HTERT RPE-1 (cell line): ENCODE data around the gene POLR2F.
"Not testable (repeated sequence)": the region's sequence is repeated elsewhere in the genome, so short reads cannot be mapped to it uniquely, and the experiment has no call there.

ENCODE experiments used
- in situ Hi-C: fragments of 300-500 bp; cut with MboI; formaldehyde crosslinking; loops from 4 replicates; pipeline ENCODE4 v1.14.3; 2020; ENCODE audit warnings: low sequenced_read_pairs

POLR2F gene

DNA sequence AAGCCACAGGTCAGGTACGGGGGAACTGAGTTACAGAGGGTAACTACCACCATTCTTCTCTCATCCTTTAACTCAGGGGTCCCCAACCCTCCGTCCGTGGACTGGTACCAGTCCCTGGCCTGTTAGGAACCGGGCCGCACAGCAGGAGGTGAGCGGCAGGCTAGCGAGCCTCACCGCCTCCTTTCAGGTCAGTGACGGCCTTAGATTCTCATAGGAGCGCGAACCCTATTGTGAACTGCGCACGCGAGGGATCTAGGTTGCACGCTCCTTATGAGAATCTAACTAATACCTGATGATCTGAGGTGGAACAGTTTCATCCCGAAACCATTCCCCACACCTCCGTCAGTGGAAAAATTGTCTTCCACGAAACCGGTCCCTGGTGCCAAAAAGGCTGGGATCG, 870 bp upstream of the POLR2F start:
- in situ Hi-C loops = not testable (repeated sequence)

GRCh38 chr22:37953062-37953436, 450 bp upstream of the POLR2F start:
- in situ Hi-C loops = no loop called here

DNA sequence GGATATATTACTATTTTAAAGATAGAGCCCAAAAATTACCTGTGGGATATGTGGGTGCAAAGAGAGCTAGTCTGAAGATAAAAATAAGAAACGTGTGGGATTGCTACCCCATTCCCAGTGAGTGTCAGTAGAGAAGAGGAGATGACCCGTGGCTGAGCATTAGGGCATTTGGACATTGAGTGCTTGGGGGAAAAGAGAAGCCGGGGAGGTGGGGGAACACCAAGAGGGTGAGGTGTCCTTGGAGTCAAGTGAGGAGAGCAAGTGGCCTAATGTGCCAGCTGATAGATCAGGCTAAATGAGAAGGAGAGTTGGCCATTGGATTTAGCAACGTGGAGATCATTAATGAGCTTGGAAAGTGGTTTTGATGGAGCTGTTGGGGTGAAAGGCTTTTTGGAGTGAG, 1.2 kb downstream of the POLR2F start:
- in situ Hi-C loops = no loop called here

DNA sequence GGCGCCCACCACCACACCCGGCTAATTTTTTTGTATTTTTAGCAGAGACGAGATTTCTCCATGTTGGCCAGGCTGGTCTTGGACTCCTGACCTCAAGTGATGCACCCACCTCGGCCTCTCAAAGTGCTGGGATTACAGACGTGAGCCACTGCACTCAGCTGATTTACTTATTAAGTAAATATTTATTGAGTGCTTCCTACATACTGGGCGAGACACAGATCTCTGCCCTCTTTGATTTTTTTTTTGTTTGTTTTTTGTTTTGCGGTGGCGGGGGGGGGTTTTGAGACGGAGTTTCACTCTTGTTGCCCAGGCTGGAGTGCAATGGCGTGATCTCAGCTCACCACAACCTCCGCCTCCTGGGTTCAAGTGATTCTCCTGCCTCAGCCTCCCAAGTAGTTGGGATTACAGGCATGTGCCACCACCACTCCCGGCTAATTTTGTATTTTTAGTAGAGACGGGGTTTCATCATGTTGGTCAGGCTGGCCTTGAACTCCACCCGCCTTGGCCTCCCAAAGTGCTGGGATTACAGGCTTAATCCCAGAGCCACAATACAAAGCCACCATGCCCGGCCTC, 2.4 kb downstream of the POLR2F start:
- in situ Hi-C loops = not testable (repeated sequence)

DNA sequence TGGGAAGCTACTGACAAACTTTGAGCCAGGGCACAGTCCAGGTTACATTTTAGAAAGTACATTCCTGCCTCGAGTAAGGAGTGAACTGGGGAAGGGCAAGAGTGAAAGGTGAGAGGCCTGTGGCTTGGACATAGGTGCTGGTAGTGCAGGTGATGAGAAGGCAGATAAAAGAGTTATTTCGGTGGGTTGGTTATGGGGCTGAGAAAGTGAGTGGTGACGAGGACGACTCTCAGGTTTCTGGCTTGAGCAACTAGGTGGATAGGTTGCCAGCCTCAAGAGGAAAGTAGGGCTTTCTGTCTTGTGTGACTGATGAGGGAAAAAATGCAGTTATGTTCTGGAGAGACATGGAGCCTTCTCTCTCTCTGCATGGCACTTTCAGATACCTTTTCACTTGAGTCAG, 3.7 kb downstream of the POLR2F start:
- in situ Hi-C loops = no loop called here

DNA sequence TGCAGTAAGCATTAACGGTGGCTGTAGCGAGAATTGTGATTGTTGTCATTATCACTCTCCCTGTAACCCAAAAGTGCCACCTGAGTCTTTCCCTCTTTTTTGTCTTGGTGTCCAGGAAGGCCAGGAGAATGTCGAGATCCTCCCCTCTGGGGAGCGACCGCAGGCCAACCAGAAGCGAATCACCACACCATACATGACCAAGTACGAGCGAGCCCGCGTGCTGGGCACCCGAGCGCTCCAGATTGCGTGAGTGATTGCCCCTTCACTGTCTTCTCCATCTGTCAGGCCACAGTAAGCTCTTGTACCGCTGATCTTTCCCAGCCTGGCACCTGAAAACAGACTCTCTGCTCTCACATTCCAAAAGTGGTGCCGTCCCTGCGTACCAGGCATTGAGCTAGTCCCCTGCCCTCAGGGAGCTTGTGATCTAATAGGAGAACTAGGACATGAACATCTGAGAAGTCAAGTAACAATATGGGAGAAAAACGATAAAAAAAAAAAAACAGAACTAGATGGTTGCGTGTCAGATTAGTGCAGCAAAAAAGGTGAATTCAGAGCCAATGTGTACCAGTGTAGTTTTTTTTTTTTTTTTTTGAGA, 5.8 kb downstream of the POLR2F start:
- in situ Hi-C loops = no loop called here

DNA sequence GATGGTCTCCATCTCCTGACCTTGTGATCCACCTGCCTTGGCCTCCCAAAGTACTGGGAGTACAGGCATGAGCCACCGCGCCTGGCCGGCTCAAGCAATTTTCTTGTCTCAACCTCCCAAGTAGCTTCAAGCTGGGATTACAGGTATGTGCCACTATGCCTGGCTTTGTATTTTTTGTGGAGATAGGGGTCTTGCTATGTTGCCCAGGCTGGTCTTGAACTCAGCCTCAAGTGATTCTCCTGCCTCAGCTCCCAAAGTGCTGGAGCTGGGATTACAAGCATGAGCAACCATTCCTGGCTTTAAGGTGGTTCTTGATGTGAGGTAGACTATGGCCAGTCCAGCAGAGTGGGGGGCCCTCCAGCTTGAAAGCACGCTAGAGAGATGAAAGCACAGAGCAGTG, 7.6 kb downstream of the POLR2F start:
- in situ Hi-C loops = no loop called here

- in situ Hi-C loops = no loop called here
These were observed 12.6 kb downstream of the POLR2F start for GRCh38 chr22:37965940-37966664.

- in situ Hi-C loops = no loop called here
These were observed 13.6 kb downstream of the POLR2F start for GRCh38 chr22:37967147-37967546.

- in situ Hi-C loops = no loop called here
These were observed 14.3 kb downstream of the POLR2F start for GRCh38 chr22:37967637-37968451.

GRCh38 chr22:37968452-37969251, 15.2 kb downstream of the POLR2F start:
- in situ Hi-C loops = no loop called here

DNA sequence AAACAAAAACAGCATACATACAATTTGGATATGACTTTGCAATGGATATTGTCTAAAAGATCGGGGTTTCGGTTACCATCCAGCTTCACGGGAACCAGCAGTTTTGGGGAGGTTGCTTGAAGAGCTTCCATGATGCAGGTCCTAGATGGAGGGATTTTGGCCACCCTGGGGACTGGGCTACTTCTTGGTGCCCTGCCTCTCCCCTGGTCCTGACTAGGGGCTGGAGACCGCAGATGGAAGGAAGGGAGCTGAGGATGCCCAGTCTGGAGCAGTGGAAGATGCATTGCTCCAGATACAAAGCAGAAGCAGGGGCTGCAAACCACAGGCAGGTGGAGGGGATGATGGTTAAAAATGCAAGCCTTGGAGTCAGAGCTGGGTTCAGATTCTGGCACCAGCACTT, 17.4 kb downstream of the POLR2F start:
- in situ Hi-C loops = no loop called here

GRCh38 chr22:37971475-37972434, 18.3 kb downstream of the POLR2F start:
- in situ Hi-C loops = no loop called here

- in situ Hi-C loops = no loop called here
These were observed 19.0 kb downstream of the POLR2F start for GRCh38 chr22:37972527-37972926.

GRCh38 chr22:37973271-37974170, 20.0 kb downstream of the POLR2F start:
- in situ Hi-C loops = no loop called here

GRCh38 chr22:37975153-37975552, 21.7 kb downstream of the POLR2F start:
- in situ Hi-C loops = no loop called here

- in situ Hi-C loops = not testable (repeated sequence)
These were observed 22.5 kb downstream of the POLR2F start for GRCh38 chr22:37976022-37976421.

- in situ Hi-C loops = no loop called here
These were observed 23.0 kb downstream of the POLR2F start for GRCh38 chr22:37976547-37976946.

DNA sequence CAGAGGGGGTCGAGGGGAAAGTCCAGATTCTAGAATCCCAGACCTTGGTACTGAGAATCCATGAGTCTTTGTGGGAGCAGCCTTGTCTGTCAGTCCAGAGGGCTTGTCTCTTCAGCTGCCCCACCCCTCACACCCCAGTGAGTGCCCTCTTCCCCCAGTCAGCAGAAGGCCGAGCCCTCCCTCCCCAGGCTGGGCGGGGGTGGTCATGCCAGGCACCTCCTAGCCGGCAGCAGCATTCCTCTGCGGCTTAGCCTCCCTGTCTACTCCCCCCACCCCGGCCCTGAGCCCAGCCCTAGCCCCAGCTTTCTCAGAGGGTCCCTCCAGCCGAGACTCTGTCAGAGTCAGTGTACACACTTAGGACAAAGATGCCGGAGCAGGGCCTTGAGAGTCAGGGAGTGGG, 26.3 kb downstream of the POLR2F start:
- in situ Hi-C loops = no loop called here
